Mucosa of descending colon (tissue), 3 donors: ENCODE measurements around the gene IFI27. TPM values are rescaled to one million over a fixed set of nuclear protein-coding genes. Genes with fewer than 3 reads are reported as not detected.

ENCODE experiments used
- ATAC-seq: fragments of 200-7000 bp; cut with Tn5 transposase; one replicate; pipeline ENCODE4 v1.9.1; 2020; ENCODE audit warnings: mild to moderate bottlenecking, moderate library complexity
- DNase-seq, 3 donors: peaks; one replicate each; pipeline ENCODE4 v3.0.0-alpha.2; 2020
- H3K36me3 ChIP-seq: fragments of 200-600 bp; one replicate; pipeline ENCODE4 v1.8.0; 2021; ENCODE audit warnings: low read depth, mild to moderate bottlenecking
- H3K4me1 ChIP-seq: fragments of 200-600 bp; one replicate; pipeline ENCODE4 v1.8.0; 2021; ENCODE audit warnings: low read depth, mild to moderate bottlenecking
- H3K4me3 ChIP-seq: fragments of 200-600 bp; one replicate; pipeline ENCODE4 v1.8.0; 2021; ENCODE audit warnings: mild to moderate bottlenecking
- H3K9me3 ChIP-seq: fragments of 200-600 bp; one replicate; pipeline ENCODE4 v1.8.0; 2021; ENCODE audit warnings: mild to moderate bottlenecking
- intact Hi-C, 2 donors: fragments of 100-400 bp; cut with DNase I in 1 of 2; cut with micrococcal nuclease in 1 of 2; formaldehyde crosslinking; loops; one replicate each; pipeline versions ENCODE4 v1.11.0 to v1.11.1; 2022; cut with DNase I, micrococcal nuclease
- total RNA-seq, 3 donors: library from RNA; stranded (reverse); fragmentation: NEBNext Ultra II Directional in 2 of 3; extraction: Animal tissue kit (Norgen Biotek cat#: 25700) in 2 of 3; gene quantifications; one replicate each; pipeline versions ENCODE4 v1.2.1 to v1.2.4, GENCODE V29; 2021 to 2023
- TF ChIP-seq, protein P1 (sequence below): fragments of 200-600 bp; IDR thresholded peaks from one replicate; pipeline ENCODE4 v1.8.0; 2022; ENCODE audit warnings: antibody characterized with exemption, mild to moderate bottlenecking
- donor health status: DM: no; HTN: no; CAD: no; lungs with moderate emphysema.
- donor health status: DM: no; HTN: no; CAD: no.
- donor health status: DM: no; HTN: yes; CAD: no.

IFI27 gene
- total RNA-seq, 3 donors from 2014 or later: 427 to 1,655 (median 710) TPM

DNA sequence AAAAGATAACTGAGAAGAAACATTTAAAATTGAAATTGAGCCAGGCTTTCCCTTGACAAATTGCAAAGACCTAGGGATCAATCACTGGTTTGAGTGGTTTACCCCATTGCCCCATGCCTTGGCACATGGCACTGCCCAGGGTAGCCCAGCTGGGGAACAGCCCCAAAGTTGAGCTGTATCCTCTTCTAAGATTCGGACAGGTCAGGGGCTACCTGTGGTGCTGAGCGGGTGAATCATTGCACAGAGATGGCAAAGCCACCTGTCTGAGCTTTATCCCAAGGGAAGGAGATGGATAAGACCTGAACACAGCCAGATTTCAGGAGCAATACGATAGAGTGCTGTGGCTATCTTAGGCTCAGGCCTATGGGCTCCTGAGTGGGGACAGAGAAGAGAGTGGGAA, 11.9 kb downstream of the IFI27 start:
- Histone ChIP-seq H3K4me1 (no peaks in the 10 kb centered on the region), H3K4me3 (no peak overlapping the region), H3K36me3 (no peaks in the 10 kb centered on the region), H3K9me3 (peaks cover 9% of the 10 kb centered on the region)
- TF ChIP-seq, protein P1, sequence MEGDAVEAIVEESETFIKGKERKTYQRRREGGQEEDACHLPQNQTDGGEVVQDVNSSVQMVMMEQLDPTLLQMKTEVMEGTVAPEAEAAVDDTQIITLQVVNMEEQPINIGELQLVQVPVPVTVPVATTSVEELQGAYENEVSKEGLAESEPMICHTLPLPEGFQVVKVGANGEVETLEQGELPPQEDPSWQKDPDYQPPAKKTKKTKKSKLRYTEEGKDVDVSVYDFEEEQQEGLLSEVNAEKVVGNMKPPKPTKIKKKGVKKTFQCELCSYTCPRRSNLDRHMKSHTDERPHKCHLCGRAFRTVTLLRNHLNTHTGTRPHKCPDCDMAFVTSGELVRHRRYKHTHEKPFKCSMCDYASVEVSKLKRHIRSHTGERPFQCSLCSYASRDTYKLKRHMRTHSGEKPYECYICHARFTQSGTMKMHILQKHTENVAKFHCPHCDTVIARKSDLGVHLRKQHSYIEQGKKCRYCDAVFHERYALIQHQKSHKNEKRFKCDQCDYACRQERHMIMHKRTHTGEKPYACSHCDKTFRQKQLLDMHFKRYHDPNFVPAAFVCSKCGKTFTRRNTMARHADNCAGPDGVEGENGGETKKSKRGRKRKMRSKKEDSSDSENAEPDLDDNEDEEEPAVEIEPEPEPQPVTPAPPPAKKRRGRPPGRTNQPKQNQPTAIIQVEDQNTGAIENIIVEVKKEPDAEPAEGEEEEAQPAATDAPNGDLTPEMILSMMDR: no peak
- intact Hi-C loops: no loop called here
- ATAC-seq (no peak), DNase-seq (no peak)

GRCh38 chr14:94123296-94123695, 12.8 kb downstream of the IFI27 start:
- intact Hi-C loops: no loop called here
- TF ChIP-seq, protein P1: no peak
- Histone ChIP-seq H3K4me3 (no peak overlapping the region), H3K4me1 (no peaks in the 10 kb centered on the region), H3K36me3 (no peaks in the 10 kb centered on the region), H3K9me3 (peaks cover 9% of the 10 kb centered on the region)
- ATAC-seq: no peak
- no peak for DNase-seq

- H3K9me3 ChIP-seq: peaks cover 9% of the 10 kb centered on the region
- no peak for DNase-seq
- intact Hi-C loops: no loop called here
- TF ChIP-seq, protein P1: no peak
- no peaks in the 10 kb centered on the region for H3K36me3 ChIP-seq
- H3K4me1 ChIP-seq: no peaks in the 10 kb centered on the region
- H3K4me3 ChIP-seq: no peak overlapping the region
- no peak for ATAC-seq
These were observed 13.3 kb downstream of the IFI27 start for GRCh38 chr14:94123868-94124267.

DNA sequence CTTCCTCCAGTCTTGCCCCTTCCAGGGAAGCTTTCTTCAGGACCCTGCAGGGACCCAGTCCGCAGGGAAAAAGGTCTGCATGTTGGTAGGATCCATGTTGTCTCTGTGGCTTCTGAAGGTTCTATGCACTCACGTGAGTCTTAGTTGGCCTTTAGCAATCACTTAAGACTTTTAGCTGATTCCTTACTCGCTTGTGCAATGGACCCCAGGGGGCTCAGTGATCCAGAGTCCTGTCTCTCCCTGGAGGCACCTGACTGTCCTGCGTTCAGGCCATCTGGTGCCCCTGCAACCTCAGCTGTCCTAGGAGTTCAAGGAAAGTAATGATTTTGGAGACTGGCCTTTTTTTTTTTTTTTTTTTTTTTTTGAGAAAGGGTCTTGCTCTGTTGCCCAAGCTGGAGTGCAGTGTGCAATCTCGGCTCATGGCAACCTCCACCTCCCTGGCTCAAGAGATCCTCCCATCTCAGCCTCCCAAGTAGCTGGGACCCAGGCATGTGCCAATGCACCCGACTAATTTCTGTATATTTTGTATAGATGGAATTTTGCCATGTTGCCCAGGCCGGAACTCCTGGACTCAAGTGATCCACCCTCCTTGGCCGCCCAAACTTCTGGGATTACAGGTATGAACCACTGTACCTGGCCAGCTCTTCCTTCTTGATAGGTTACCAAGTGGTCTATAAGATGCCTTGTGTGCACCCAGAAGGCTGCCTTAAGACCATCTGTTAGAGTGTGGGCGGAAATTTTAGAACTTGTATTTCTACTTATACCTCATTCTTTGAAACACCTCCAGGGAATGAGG, 14.2 kb downstream of the IFI27 start:
- peaks cover 4% of the 10 kb centered on the region for H3K9me3 ChIP-seq
- H3K4me1 ChIP-seq: no peaks in the 10 kb centered on the region
- H3K36me3 ChIP-seq: no peaks in the 10 kb centered on the region
- no peak for ATAC-seq
- H3K4me3 ChIP-seq: no peak overlapping the region
- TF ChIP-seq, protein P1: no peak
- DNase-seq: no peak
- intact Hi-C loops: no loop called here

GRCh38 chr14:94125659-94126418, 15.3 kb downstream of the IFI27 start:
- Histone ChIP-seq H3K36me3 (no peaks in the 10 kb centered on the region), H3K9me3 (no peaks in the 10 kb centered on the region), H3K4me3 (no peak overlapping the region), H3K4me1 (no peaks in the 10 kb centered on the region)
- DNase-seq: no peak
- TF ChIP-seq, protein P1: no peak
- intact Hi-C loops: no loop called here
- ATAC-seq: no peak
